Endothelial cell of umbilical vein (primary cell): ENCODE results near the gene ZNF668. TPM values are rescaled to one million over a fixed set of nuclear protein-coding genes. Genes with fewer than 3 reads are reported as not detected.

ENCODE experiments used
- BruUV-seq: library from RNA; stranded (reverse); fragments of 400-500 nt; replicated peaks from 2 replicates; lab custom pipeline; 2021; lab: Mats Ljungman, UMichigan
- CTCF ChIA-PET: fragments of 300-600, 350-600 bp; sonication (Branson Sonifier 250); formaldehyde crosslinking; loops from one replicate; lab custom pipeline; 2021; ENCODE audit warnings: antibody characterized with exemption, inconsistent platforms; lab: Charles Lee
- POLR2A ChIA-PET: fragments of 300-600, 350-600 bp; sonication (Branson Sonifier 250); formaldehyde crosslinking; loops from one replicate; lab custom pipeline; 2021; ENCODE audit warnings: antibody characterized with exemption, inconsistent platforms; lab: Charles Lee
- DNase-seq: peaks from one replicate; pipeline ENCODE4 v3.0.0-alpha.2; 2011; ENCODE audit warnings: low read depth, low spot score
- FAIRE-seq: peaks from 2 replicates; lab custom pipeline; 2011; peaks lifted over from hg19 to GRCh38; lab: Jason Lieb, UNC
- H2AFZ ChIP-seq: 2 replicates; pipeline ENCODE4 v1.6.0; 2012; ENCODE audit warnings: low read depth, low read length, control low read depth, inconsistent platforms
- H3K27ac ChIP-seq: 2 replicates; pipeline ENCODE4 v1.5.1; 2011; ENCODE audit warnings: low read depth, mild to moderate bottlenecking, control low read depth, low read length, moderate library complexity; ENCODE audit not compliant: insufficient read depth
- H3K27me3 ChIP-seq, 2 experiments: 2 replicates each; pipeline versions ENCODE4 v1.6.0 to v1.6.1; 2011; ENCODE audit warnings: low read length in 2 of 2, mixed read lengths in 1 of 2; ENCODE audit not compliant: control insufficient read depth in 2 of 2, insufficient read depth in 2 of 2
- H3K36me3 ChIP-seq, 2 experiments: 2 replicates in 1 of 2; 3 replicates in 1 of 2; pipeline ENCODE4 v1.5.1; 2011; ENCODE audit warnings: low read length in 2 of 2, mild to moderate bottlenecking in 1 of 2, moderate library complexity in 1 of 2; ENCODE audit not compliant: control insufficient read depth in 2 of 2, insufficient read depth in 2 of 2; ENCODE audit errors: extremely low read depth in 1 of 2
- H3K4me1 ChIP-seq: 3 replicates; pipeline ENCODE4 v1.5.1; 2011; ENCODE audit warnings: mild to moderate bottlenecking, low read length; ENCODE audit not compliant: control insufficient read depth, insufficient read depth; ENCODE audit errors: extremely low read depth
- H3K4me2 ChIP-seq: 2 replicates; pipeline ENCODE4 v1.6.1; 2011; ENCODE audit warnings: low read length, control low read depth, mixed read lengths; ENCODE audit not compliant: insufficient read depth
- H3K4me3 ChIP-seq, 3 experiments: fragments of 200-600 bp in 1 of 3; sonication (generic), shearing (Covaris generic) in 1 of 3; replicated peaks in 1 of 3; 2 replicates each; pipeline ENCODE4 v1.5.1; 2011 to 2016; ENCODE audit warnings: control low read depth in 3 of 3, low read length in 3 of 3, mild to moderate bottlenecking in 2 of 3, inconsistent platforms in 1 of 3, low read depth in 1 of 3, moderate library complexity in 1 of 3; ENCODE audit not compliant: insufficient read depth in 1 of 3
- H3K79me2 ChIP-seq: 2 replicates; pipeline ENCODE4 v1.6.0; 2012; ENCODE audit warnings: low read length, inconsistent platforms; ENCODE audit not compliant: control insufficient read depth, insufficient read depth
- H3K9ac ChIP-seq: replicated peaks from 2 replicates; pipeline ENCODE3; 2011; ENCODE audit warnings: low read length, control low read depth; ENCODE audit not compliant: insufficient read depth; ENCODE audit errors: extremely low read depth
- H3K9me1 ChIP-seq: replicated peaks from 3 replicates; pipeline ENCODE4 v1.6.0; 2011; ENCODE audit warnings: mild to moderate bottlenecking, low read length; ENCODE audit not compliant: control insufficient read depth, insufficient read depth; ENCODE audit errors: extremely low read depth
- H3K9me3 ChIP-seq: replicated peaks from 2 replicates; pipeline ENCODE4 v1.5.1; 2012; ENCODE audit warnings: low read length, inconsistent platforms; ENCODE audit not compliant: control insufficient read depth, insufficient read depth
- H4K20me1 ChIP-seq: replicated peaks from 2 replicates; pipeline ENCODE3; 2011; ENCODE audit warnings: mild to moderate bottlenecking, low read length; ENCODE audit not compliant: control insufficient read depth, insufficient read depth; ENCODE audit errors: extremely low read depth
- CTCF ChIP-seq, 2 donors: IDR thresholded peaks; 1 replicate in 1 of 2; 2 replicates in 1 of 2; pipeline ENCODE4 v1.5.1; 2011; ENCODE audit warnings: low read length in 2 of 2, mild to moderate bottlenecking in 2 of 2, moderate library complexity in 2 of 2, control low read depth in 1 of 2, inconsistent platforms in 1 of 2, low read depth in 1 of 2; ENCODE audit not compliant: insufficient read depth in 1 of 2; ENCODE audit errors: extremely low read depth in 1 of 2
- EZH2 ChIP-seq: IDR thresholded peaks from 2 replicates; pipeline ENCODE4 v1.6.1; 2012; ENCODE audit warnings: borderline replicate concordance, low read depth, mild to moderate bottlenecking, moderate library complexity, low read length, inconsistent platforms; ENCODE audit not compliant: severe bottlenecking
- FOS ChIP-seq: IDR thresholded peaks from 2 replicates; pipeline ENCODE4 v1.6.1; 2011; ENCODE audit warnings: mild to moderate bottlenecking, low read length, moderate library complexity, borderline replicate concordance; ENCODE audit not compliant: insufficient read depth
- GATA2 ChIP-seq: IDR thresholded peaks from 2 replicates; pipeline ENCODE4 v1.7.0; 2011; ENCODE audit warnings: low read depth, mild to moderate bottlenecking, moderate library complexity, mixed read lengths, low read length; ENCODE audit not compliant: insufficient read length, insufficient read depth
- JUN ChIP-seq: IDR thresholded peaks from 2 replicates; pipeline ENCODE4 v1.6.1; 2011; ENCODE audit warnings: borderline replicate concordance, low read depth; ENCODE audit not compliant: insufficient read length, insufficient read depth
- MYC ChIP-seq: IDR thresholded peaks from one replicate; pipeline ENCODE4 v1.6.1; 2011; ENCODE audit warnings: mild to moderate bottlenecking, low read depth, low read length
- POLR2A ChIP-seq: IDR thresholded peaks from 2 replicates; pipeline ENCODE4 v1.6.1; 2012; ENCODE audit warnings: low read depth, mild to moderate bottlenecking, control low read depth, low read length
- POLR2AphosphoS5 ChIP-seq: IDR thresholded peaks from 2 replicates; pipeline ENCODE4 v1.6.1; 2012; ENCODE audit warnings: low read depth, mild to moderate bottlenecking, control low read depth, low read length, moderate library complexity; ENCODE audit not compliant: insufficient read depth
- dilution Hi-C: fragments of 300-500 bp; cut with MboI; formaldehyde crosslinking; loops from one replicate; pipeline ENCODE4 v1.15.0; 2019; ENCODE audit warnings: low sequenced_read_pairs; ENCODE audit not compliant: extremely low pct_ligation_motif_present
- intact Hi-C: fragments of 100-400 bp; cut with micrococcal nuclease; formaldehyde crosslinking; loops from one replicate; pipeline ENCODE4 v1.10.0; 2022
- polyA plus RNA-seq, 4 experiments: library from polyadenylated mRNA; depleted of rRNA in 3 of 4; stranded (reverse) in 3 of 4; unstranded in 1 of 4; fragments of >200 nt; gene quantifications; 2 replicates each; pipeline versions ENCODE4 v1.2.1 to v1.2.3, GENCODE V29; 2011 to 2012; ENCODE audit warnings: missing spikeins in 1 of 4
- total RNA-seq: library from RNA; stranded (reverse); gene quantifications from 2 replicates; pipeline ENCODE4 v1.2.3, GENCODE V29; 2021
- TF ChIP-seq, protein P1 (sequence below): IDR thresholded peaks from 2 replicates; pipeline ENCODE4 v1.6.1; 2011; ENCODE audit not compliant: insufficient read depth, insufficient read length

The ZNF668 gene
- total and polyA plus RNA-seq, 2 donors (not counting 3 experiments of a cell fraction or from before 2014, with no cell fraction given) = 11.8 to 13.3 TPM

DNA sequence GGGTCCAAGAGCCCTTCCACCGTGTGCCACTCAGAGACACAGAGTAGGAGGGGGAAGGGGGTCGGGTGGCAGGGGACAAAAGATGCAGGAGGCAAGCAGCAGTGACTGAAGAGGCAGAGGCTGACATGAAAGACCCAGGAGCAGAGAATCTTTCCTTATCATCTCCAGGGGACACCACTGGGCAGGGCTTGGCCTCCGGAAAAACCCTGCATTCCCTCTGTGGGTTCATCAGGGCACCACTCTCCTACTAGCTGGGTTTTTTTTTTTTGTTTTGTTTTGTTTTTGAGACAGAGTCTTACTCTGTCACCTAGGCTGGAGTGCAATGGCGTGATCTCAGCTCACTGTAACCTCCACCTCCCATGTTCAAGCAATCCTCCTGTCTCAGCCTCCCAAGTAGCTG is 42.8 kb downstream of the ZNF668 start:
- no peak for FAIRE-seq
- Histone ChIP-seq H3K79me2 (peaks cover 12% of the 10 kb centered on the region), H3K27ac (no peak overlapping the region), H3K4me1 (peaks cover 11% of the 10 kb centered on the region), H3K9me3 (no peaks in the 10 kb centered on the region), H3K4me2 (no peak overlapping the region), H3K4me3 (no peak overlapping the region), H3K27me3 (no peaks in the 10 kb centered on the region), H4K20me1 (no peaks in the 10 kb centered on the region), H3K9me1 (no peaks in the 10 kb centered on the region), H3K9ac (no peak overlapping the region), H3K36me3 (peaks cover 2 to 3% of the 10 kb centered on the region in 2 experiments), H2AFZ (no peak overlapping the region)
- CTCF ChIA-PET = no interaction called here
- POLR2A ChIA-PET = no interaction called here
- DNase-seq = no peak
- BruUV-seq = no TSS peak
- dilution Hi-C loops (no loop called here), intact Hi-C loops (no loop called here)
- TF ChIP-seq MYC (no peak), POLR2AphosphoS5 (no peak), JUN (no peak), GATA2 (no peak), EZH2 (no peak), FOS (no peak), CTCF (IDR thresholded peaks at IDR 0.05; ENCODE audit: extremely low read depth in 1 of 2, insufficient read depth in 1 of 2, low read depth in 1 of 2, low read length in 2 of 2) (no peak), POLR2A (no peak)
- TF ChIP-seq, protein P1, sequence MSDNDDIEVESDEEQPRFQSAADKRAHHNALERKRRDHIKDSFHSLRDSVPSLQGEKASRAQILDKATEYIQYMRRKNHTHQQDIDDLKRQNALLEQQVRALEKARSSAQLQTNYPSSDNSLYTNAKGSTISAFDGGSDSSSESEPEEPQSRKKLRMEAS = no peak
